Liver (tissue), 9 donors: ENCODE data around the gene AGTPBP1. TPM values are rescaled to one million over a fixed set of nuclear protein-coding genes. Genes with fewer than 3 reads are reported as not detected.

Experiments
- DNase-seq: peaks from one replicate; pipeline ENCODE4 v3.0.0-alpha.2; 2017; ENCODE audit warnings: low spot score
- H3K27ac ChIP-seq, 2 donors: one replicate each; pipeline ENCODE4 v1.7.0; 2013; ENCODE audit warnings: inconsistent platforms in 2 of 2, low read length in 2 of 2, control low read depth in 1 of 2, low read depth in 1 of 2, mild to moderate bottlenecking in 1 of 2
- H3K27me3 ChIP-seq, 4 donors: one replicate each; pipeline versions ENCODE4 v1.6.1 to v1.7.0; 2013; ENCODE audit warnings: low read length in 3 of 4, inconsistent platforms in 1 of 4, mild to moderate bottlenecking in 1 of 4, moderate library complexity in 1 of 4; ENCODE audit not compliant: control insufficient read depth in 4 of 4, insufficient read depth in 4 of 4
- H3K36me3 ChIP-seq, 4 donors: one replicate each; pipeline versions ENCODE4 v1.6.1 to v1.7.0; 2013; ENCODE audit warnings: low read length in 3 of 4, mild to moderate bottlenecking in 3 of 4, low read depth in 1 of 4, moderate library complexity in 1 of 4; ENCODE audit not compliant: control insufficient read depth in 4 of 4, insufficient read depth in 3 of 4
- H3K4me1 ChIP-seq, 4 donors: one replicate each; pipeline versions ENCODE4 v1.6.1 to v1.7.0; 2013; ENCODE audit warnings: low read length in 3 of 4, mild to moderate bottlenecking in 3 of 4, moderate library complexity in 1 of 4; ENCODE audit not compliant: control insufficient read depth in 4 of 4, insufficient read depth in 4 of 4
- H3K4me3 ChIP-seq, 3 donors: one replicate each; pipeline versions ENCODE4 v1.6.1 to v1.7.0; 2013; ENCODE audit warnings: low read length in 3 of 3, control low read depth in 1 of 3, low read depth in 1 of 3, mild to moderate bottlenecking in 1 of 3
- H3K9ac ChIP-seq, 2 donors: one replicate each; pipeline ENCODE4 v1.7.0; 2013; ENCODE audit warnings: low read length in 2 of 2, mild to moderate bottlenecking in 2 of 2, moderate library complexity in 2 of 2, control low read depth in 1 of 2, low read depth in 1 of 2
- H3K9me3 ChIP-seq, 4 donors: one replicate each; pipeline versions ENCODE4 v1.6.1 to v1.7.0; 2013; ENCODE audit warnings: low read length in 3 of 4; ENCODE audit not compliant: control insufficient read depth in 4 of 4
- EGR1 ChIP-seq, 2 donors: IDR thresholded peaks; 2 replicates each; pipeline ENCODE4 v1.6.1; 2016 to 2018; ENCODE audit warnings: antibody characterized with exemption in 2 of 2, low read depth in 2 of 2
- FOXA1 ChIP-seq: IDR thresholded peaks from 2 replicates; pipeline ENCODE4 v1.6.1; 2016; ENCODE audit warnings: antibody characterized with exemption
- FOXA2 ChIP-seq: IDR thresholded peaks from 2 replicates; pipeline ENCODE4 v1.6.1; 2016; ENCODE audit warnings: antibody characterized with exemption
- GABPA ChIP-seq, 2 donors: IDR thresholded peaks in 1 of 2; conservative IDR thresholded peaks in 1 of 2; 2 replicates each; pipeline ENCODE4 v1.6.1; 2016; ENCODE audit warnings: antibody characterized with exemption in 2 of 2, mild to moderate bottlenecking in 1 of 2, moderate library complexity in 1 of 2
- HNF4G ChIP-seq: IDR thresholded peaks from 2 replicates; pipeline ENCODE4 v1.6.1; 2016; ENCODE audit warnings: antibody characterized with exemption
- JUND ChIP-seq, 2 donors: IDR thresholded peaks; 2 replicates each; pipeline ENCODE4 v1.6.1; 2016; ENCODE audit warnings: antibody characterized with exemption in 2 of 2
- TAF1 ChIP-seq: conservative IDR thresholded peaks from 2 replicates; pipeline ENCODE4 v1.6.1; 2016; ENCODE audit warnings: antibody characterized with exemption, mild to moderate bottlenecking
- YY1 ChIP-seq: IDR thresholded peaks from 2 replicates; pipeline ENCODE4 v1.6.1; 2016; ENCODE audit warnings: antibody characterized with exemption, mild to moderate bottlenecking
- WGBS: extraction: QIAGEN DNeasy Blood & Tissue Kit; methylation state at CpG from one replicate; pipeline ENCODE4 v1.1.7; 2013; 5-methylcytosine and 5-hydroxymethylcytosine counted together
- polyA plus RNA-seq, 2 donors: library from polyadenylated mRNA; stranded (reverse) in 1 of 2; unstranded in 1 of 2; fragments of 200-250 nt in 1 of 2; fragments of >200 nt in 1 of 2; fragmentation: Nextera tagmentation in 1 of 2; extraction: Ambion mirVana in 1 of 2; gene quantifications; one replicate each; pipeline versions ENCODE4 v1.2.1 to v1.2.3, GENCODE V29; 2013 to 2015
- total RNA-seq, 2 donors: library from RNA; depleted of rRNA; stranded (reverse); fragments of >200 nt; gene quantifications; one replicate each; pipeline ENCODE4 v1.2.3, GENCODE V29; 2014
- TF ChIP-seq, protein P1 (sequence below): IDR thresholded peaks from 2 replicates; pipeline ENCODE4 v1.6.1; 2016; ENCODE audit warnings: antibody characterized with exemption
- TF ChIP-seq, protein P2 (sequence below): IDR thresholded peaks from 2 replicates; pipeline ENCODE4 v1.6.1; 2016; ENCODE audit warnings: antibody characterized with exemption
- TF ChIP-seq, protein P3 (sequence below): IDR thresholded peaks from 2 replicates; pipeline ENCODE4 v1.6.1; 2016; ENCODE audit warnings: antibody characterized with exemption, mild to moderate bottlenecking
- TF ChIP-seq, protein P4 (sequence below): IDR thresholded peaks from 2 replicates; pipeline ENCODE4 v1.6.1; 2016; ENCODE audit warnings: antibody characterized with exemption
- donor health status: healthy.
- donor health status: healthy.
- donor health status: healthy.
- donor health status: healthy.
- donor health status: healthy.

The AGTPBP1 gene
- total and polyA plus RNA-seq, 4 donors = 2.1 to 14.4 (median 5.7) TPM

DNA sequence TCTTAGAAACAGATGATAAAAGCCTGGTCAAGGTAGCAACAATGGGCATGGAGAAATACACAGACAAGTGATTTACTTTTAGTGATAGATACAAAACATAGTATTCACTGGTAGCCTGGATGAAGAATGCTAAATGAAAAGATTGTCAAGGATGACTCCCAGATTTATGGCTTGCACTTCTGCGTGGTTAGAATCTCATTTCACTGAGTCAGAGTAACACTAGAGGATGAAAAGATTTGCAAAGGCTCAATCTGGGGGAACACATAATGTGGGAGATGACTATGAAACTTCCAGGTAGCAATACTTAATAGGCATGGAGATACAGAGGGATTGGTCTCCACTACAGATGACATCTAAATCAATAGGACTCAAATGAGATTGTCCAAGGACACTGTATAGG lies 38.4 kb downstream of the AGTPBP1 start:
- Histone ChIP-seq H3K4me3 (no peak overlapping the region), H3K27ac (no peak overlapping the region), H3K4me1 (no peaks in the 10 kb centered on the region), H3K27me3 (no peaks in the 10 kb centered on the region), H3K9me3 (no peaks in the 10 kb centered on the region), H3K36me3 (no peaks in the 10 kb centered on the region), H3K9ac (no peak overlapping the region)
- WGBS = 93% methylated on average over 1 of the region's 1 CpG
- no peak for DNase-seq
- TF ChIP-seq, protein P1, sequence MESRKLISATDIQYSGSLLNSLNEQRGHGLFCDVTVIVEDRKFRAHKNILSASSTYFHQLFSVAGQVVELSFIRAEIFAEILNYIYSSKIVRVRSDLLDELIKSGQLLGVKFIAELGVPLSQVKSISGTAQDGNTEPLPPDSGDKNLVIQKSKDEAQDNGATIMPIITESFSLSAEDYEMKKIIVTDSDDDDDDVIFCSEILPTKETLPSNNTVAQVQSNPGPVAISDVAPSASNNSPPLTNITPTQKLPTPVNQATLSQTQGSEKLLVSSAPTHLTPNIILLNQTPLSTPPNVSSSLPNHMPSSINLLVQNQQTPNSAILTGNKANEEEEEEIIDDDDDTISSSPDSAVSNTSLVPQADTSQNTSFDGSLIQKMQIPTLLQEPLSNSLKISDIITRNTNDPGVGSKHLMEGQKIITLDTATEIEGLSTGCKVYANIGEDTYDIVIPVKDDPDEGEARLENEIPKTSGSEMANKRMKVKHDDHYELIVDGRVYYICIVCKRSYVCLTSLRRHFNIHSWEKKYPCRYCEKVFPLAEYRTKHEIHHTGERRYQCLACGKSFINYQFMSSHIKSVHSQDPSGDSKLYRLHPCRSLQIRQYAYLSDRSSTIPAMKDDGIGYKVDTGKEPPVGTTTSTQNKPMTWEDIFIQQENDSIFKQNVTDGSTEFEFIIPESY = no peak
- TF ChIP-seq HNF4G = no peak
- TF ChIP-seq, protein P2, sequence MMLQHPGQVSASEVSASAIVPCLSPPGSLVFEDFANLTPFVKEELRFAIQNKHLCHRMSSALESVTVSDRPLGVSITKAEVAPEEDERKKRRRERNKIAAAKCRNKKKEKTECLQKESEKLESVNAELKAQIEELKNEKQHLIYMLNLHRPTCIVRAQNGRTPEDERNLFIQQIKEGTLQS = no peak
- TF ChIP-seq FOXA1 = no peak
- TF ChIP-seq GABPA (IDR thresholded peaks at IDR 0.05 in 1 of 2, conservative IDR thresholded peaks at IDR 0.05 in 1 of 2) = no peak
- TF ChIP-seq JUND (IDR thresholded peaks at IDR 0.05) = no peak

DNA sequence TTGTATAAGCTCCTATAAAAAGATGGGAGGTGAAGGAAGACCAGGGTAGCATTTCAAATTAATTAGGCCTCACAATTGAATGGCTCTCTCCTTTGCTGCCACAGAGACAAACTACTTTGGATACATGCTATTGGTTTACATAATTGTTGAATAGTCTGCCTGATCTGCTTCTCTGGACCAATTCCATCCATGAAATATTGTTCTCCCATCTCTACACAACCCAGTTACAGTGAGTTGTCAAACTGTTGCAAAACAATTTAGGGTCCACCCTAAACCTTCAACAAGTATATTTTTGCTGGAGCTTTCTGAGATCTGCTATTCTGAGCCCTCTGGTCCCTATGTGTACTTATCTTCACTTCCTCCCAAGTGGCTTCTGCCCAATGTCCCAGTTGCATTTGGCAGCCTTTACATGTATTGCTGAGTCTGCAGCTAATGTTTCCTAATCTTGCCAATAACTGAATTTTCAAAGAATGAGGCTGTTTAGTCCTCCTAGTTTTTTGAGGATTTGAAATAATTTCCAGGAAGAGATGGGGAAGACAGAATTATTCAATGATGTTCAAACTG lies 38.9 kb downstream of the AGTPBP1 start:
- Histone ChIP-seq H3K4me3 (no peak overlapping the region), H3K4me1 (no peaks in the 10 kb centered on the region), H3K27me3 (no peaks in the 10 kb centered on the region), H3K36me3 (no peaks in the 10 kb centered on the region), H3K9ac (no peak overlapping the region), H3K9me3 (no peaks in the 10 kb centered on the region), H3K27ac (no peak overlapping the region)
- TF ChIP-seq TAF1 = no peak
- TF ChIP-seq FOXA1 = no peak
- TF ChIP-seq, protein P3, sequence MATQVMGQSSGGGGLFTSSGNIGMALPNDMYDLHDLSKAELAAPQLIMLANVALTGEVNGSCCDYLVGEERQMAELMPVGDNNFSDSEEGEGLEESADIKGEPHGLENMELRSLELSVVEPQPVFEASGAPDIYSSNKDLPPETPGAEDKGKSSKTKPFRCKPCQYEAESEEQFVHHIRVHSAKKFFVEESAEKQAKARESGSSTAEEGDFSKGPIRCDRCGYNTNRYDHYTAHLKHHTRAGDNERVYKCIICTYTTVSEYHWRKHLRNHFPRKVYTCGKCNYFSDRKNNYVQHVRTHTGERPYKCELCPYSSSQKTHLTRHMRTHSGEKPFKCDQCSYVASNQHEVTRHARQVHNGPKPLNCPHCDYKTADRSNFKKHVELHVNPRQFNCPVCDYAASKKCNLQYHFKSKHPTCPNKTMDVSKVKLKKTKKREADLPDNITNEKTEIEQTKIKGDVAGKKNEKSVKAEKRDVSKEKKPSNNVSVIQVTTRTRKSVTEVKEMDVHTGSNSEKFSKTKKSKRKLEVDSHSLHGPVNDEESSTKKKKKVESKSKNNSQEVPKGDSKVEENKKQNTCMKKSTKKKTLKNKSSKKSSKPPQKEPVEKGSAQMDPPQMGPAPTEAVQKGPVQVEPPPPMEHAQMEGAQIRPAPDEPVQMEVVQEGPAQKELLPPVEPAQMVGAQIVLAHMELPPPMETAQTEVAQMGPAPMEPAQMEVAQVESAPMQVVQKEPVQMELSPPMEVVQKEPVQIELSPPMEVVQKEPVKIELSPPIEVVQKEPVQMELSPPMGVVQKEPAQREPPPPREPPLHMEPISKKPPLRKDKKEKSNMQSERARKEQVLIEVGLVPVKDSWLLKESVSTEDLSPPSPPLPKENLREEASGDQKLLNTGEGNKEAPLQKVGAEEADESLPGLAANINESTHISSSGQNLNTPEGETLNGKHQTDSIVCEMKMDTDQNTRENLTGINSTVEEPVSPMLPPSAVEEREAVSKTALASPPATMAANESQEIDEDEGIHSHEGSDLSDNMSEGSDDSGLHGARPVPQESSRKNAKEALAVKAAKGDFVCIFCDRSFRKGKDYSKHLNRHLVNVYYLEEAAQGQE = no peak
- TF ChIP-seq GABPA (IDR thresholded peaks at IDR 0.05 in 1 of 2, conservative IDR thresholded peaks at IDR 0.05 in 1 of 2) = no peak
- TF ChIP-seq FOXA2 = no peak
- TF ChIP-seq, protein P2 = no peak
- TF ChIP-seq, protein P4, sequence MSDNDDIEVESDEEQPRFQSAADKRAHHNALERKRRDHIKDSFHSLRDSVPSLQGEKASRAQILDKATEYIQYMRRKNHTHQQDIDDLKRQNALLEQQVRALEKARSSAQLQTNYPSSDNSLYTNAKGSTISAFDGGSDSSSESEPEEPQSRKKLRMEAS = no peak
- no peak for TF ChIP-seq EGR1 (IDR thresholded peaks at IDR 0.05; ENCODE audit: low read depth in 2 of 2)
- TF ChIP-seq, protein P1 = no peak
- TF ChIP-seq YY1 = no peak
- no peak for DNase-seq
